Fibroblast of villous mesenchyme (primary cell): ENCODE results near the gene ZNF668. TPM values are rescaled to one million over a fixed set of nuclear protein-coding genes. Genes with fewer than 3 reads are reported as not detected.

Source experiments
- DNase-seq: peaks from one replicate; pipeline ENCODE4 v3.0.0-alpha.2; 2010; ENCODE audit warnings: low read depth
- H3K4me3 ChIP-seq: 2 replicates; pipeline ENCODE4 v1.5.1; 2011; ENCODE audit warnings: low read depth, mild to moderate bottlenecking, low read length
- total RNA-seq: library from RNA; depleted of rRNA; stranded (reverse); fragments of >200 nt; gene quantifications from 2 replicates; pipeline ENCODE4 v1.2.3, GENCODE V29; 2012
- TF ChIP-seq, protein P1 (sequence below): IDR thresholded peaks from 2 replicates; pipeline ENCODE4 v1.5.1; 2012; ENCODE audit warnings: low read depth, mild to moderate bottlenecking, low read length; ENCODE audit not compliant: insufficient read depth

ZNF668 gene
- total RNA-seq, 1 donor: 16.0 TPM

DNA sequence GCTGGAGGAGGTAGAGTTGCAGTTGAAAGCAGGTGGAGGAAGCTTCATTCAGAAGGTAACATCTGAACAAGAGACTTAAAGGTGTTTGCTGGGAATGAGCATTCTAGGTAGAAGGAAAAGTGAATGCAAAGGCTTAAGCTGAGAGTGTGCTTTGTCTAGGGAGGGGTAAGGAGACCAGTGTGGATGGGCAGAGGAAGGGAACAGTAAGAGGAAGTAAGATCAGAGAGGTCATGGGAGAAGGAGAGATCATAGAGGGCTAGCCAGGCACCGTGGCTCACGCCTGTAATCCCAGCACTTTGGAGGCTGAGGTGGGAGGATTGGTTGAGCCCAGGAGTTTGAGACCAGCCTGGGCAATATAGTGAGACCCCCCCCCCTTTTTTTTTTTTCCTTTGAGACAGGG, 37.3 kb downstream of the ZNF668 start:
- H3K4me3 ChIP-seq: no peak overlapping the region
- DNase-seq: no peak
- TF ChIP-seq, protein P1, sequence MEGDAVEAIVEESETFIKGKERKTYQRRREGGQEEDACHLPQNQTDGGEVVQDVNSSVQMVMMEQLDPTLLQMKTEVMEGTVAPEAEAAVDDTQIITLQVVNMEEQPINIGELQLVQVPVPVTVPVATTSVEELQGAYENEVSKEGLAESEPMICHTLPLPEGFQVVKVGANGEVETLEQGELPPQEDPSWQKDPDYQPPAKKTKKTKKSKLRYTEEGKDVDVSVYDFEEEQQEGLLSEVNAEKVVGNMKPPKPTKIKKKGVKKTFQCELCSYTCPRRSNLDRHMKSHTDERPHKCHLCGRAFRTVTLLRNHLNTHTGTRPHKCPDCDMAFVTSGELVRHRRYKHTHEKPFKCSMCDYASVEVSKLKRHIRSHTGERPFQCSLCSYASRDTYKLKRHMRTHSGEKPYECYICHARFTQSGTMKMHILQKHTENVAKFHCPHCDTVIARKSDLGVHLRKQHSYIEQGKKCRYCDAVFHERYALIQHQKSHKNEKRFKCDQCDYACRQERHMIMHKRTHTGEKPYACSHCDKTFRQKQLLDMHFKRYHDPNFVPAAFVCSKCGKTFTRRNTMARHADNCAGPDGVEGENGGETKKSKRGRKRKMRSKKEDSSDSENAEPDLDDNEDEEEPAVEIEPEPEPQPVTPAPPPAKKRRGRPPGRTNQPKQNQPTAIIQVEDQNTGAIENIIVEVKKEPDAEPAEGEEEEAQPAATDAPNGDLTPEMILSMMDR: no peak

DNA sequence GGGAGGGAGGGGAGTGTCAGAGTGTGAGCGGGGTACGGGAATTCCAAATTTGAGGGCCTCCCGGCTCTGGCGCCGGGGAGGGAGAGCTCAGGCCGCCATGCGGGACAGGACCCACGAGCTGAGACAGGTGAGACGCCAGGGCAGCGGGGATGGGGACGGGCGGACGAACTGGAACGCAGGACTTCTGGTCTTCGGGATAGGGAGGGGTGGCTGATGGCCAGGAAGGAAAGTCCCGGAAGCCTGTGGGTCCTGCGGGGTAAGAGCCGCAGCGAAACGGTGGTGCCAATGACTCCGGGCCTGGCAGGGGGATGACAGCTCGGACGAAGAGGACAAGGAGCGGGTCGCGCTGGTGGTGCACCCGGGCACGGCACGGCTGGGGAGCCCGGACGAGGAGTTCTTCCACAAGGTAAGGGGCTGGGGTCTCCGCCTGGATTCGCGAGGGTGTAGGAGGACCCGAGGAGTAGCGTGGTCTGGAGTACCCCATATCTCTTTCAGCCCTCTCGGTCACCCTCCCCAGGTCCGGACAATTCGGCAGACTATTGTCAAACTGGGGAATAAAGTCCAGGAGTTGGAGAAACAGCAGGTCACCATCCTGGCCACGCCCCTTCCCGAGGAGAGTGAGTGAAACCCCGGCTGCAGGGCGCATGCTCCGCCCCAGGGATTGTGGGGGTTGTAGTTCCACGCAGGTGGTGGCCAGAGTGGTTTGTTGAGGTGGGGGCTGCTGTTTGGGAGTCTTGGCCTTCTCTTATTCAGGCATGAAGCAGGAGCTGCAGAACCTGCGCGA, 40.1 kb downstream of the ZNF668 start:
- DNase-seq: peak; percentile 76
- TF ChIP-seq, protein P1: no peak
- H3K4me3 ChIP-seq: peak overlapping the region; percentile 94

DNA sequence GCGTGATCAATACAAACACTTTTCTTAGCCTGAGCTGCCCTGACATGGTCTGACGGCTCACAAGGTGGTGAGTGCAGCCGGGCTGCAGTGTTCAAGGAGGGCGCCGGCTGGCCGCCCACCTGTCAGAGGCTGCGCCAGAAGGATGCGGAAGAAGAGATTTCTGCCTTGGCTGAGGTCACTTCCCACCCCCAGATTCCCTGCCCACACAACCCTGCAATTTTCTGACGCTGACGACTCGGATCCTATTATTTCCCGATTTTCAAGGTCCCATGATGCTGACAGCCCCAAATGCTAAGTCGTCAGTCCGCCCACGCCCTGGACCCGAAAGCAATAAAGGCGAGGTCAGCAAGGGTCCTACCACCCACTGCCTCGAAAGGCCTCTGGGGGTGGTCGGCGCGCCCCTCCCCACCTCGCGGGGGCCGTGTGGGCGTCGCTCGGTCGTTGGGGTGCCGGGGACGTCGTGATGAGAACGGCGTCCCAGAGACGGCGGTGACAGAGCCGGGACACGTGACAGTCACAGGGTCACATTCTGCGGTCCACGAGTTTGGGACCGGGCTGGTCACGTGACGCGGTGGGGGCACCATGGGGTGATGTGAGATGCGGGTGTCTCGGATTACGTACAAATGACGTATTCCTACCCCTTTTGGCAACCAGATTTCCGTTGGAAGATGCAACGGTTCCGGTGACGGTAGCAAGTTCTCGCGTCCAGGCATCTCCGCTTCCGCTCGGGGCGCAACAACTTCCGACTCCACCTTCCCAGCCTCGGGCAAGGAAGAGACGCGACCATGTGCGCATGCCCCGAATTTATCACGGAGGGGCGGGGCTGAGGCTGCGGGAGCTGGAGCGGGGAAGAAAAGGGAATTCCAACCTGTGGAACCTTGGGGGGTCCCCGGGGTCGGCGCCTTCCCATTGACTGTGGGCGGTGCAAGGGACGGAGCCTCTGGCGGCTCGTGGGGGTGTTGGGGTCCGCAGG, 41.0 kb downstream of the ZNF668 start, which contains the start of gene STX4:
Gene STX4, plus strand, starts transcription at position 823 of the 973 bp plus-strand sequence. CDS start 248 bp downstream, outside the sequence.
- TF ChIP-seq, protein P1: no peak
- DNase-seq: peak; percentile 98
- peak within 1 kb of the TSS; percentile 94 for H3K4me3 ChIP-seq

DNA sequence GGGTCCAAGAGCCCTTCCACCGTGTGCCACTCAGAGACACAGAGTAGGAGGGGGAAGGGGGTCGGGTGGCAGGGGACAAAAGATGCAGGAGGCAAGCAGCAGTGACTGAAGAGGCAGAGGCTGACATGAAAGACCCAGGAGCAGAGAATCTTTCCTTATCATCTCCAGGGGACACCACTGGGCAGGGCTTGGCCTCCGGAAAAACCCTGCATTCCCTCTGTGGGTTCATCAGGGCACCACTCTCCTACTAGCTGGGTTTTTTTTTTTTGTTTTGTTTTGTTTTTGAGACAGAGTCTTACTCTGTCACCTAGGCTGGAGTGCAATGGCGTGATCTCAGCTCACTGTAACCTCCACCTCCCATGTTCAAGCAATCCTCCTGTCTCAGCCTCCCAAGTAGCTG, 42.8 kb downstream of the ZNF668 start:
- DNase-seq: no peak
- H3K4me3 ChIP-seq: no peak overlapping the region
- TF ChIP-seq, protein P1: no peak

DNA sequence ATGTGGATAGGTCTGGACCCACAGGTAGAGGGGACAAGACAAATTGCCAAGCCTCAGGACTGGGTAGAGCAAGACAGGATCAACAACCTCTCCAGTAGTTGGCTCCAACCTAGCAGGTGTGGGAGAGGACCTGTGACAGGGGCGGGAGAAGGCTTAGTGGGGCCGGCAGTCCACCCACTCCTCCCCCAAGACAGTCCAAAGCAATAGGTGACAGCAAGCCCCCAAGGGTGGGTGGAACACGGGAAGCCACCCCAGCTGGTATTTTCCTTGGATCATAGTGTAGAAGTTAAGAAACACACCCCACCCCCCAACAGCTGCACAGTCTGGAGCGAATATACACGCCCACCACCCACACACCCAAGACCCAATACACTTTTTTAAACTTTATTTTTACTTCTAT, 44.8 kb downstream of the ZNF668 start:
- DNase-seq: no peak
- TF ChIP-seq, protein P1: no peak

DNA sequence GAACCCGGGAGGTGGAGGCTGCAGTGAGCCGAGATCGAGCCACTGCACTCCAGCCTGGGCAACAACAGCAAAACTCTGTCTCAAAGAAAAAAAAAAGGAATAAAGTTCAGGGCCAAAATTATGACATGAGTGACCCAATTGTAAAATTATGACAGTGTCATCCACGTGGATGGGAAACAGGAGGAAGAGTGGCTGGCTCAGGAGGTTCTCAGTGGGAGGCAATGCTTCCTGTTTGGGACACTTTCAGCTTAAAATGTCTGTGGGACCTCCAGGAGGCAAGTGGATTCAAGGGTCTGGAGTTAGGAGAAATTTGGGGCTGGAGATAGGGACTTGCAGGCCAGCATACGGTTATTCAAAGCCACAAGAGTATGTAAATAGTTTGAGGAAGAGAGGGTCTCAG, 48.7 kb downstream of the ZNF668 start:
- no peak overlapping the region for H3K4me3 ChIP-seq

More for the DNA sequence above, 44.8 kb downstream of the ZNF668 start:
- H3K4me3 ChIP-seq: no peak overlapping the region

More for the DNA sequence above, 48.7 kb downstream of the ZNF668 start:
- no peak for DNase-seq
- TF ChIP-seq, protein P1: no peak
